Kidney epithelial cell (primary cell): Measurements from ENCODE around the gene FMNL2. TPM values are rescaled to one million over a fixed set of nuclear protein-coding genes. Genes with fewer than 3 reads are reported as not detected.

Experiments
- DNase-seq: peaks from one replicate; pipeline ENCODE4 v3.0.0-alpha.2; 2010; ENCODE audit warnings: low read depth
- H3K27me3 ChIP-seq: 2 replicates; pipeline ENCODE4 v1.6.0; 2011; ENCODE audit warnings: low read length; ENCODE audit not compliant: control insufficient read depth, insufficient read depth
- H3K36me3 ChIP-seq: 2 replicates; pipeline ENCODE4 v1.5.1; 2011; ENCODE audit warnings: low read length; ENCODE audit not compliant: control insufficient read depth, insufficient read depth
- H3K4me3 ChIP-seq: 2 replicates; pipeline ENCODE4 v1.5.1; 2011; ENCODE audit warnings: low read depth, mild to moderate bottlenecking, control low read depth, low read length
- CTCF ChIP-seq: IDR thresholded peaks from 2 replicates; pipeline ENCODE4 v1.5.1; 2011; ENCODE audit warnings: mild to moderate bottlenecking, moderate library complexity, low read length, control low read depth, inconsistent platforms; ENCODE audit not compliant: insufficient read depth, poor library complexity, severe bottlenecking
- total RNA-seq: library from RNA; depleted of rRNA; stranded (reverse); fragments of >200 nt; gene quantifications from 2 replicates; pipeline ENCODE4 v1.2.3, GENCODE V29; 2015

Gene FMNL2
- total RNA-seq, 1 donor from 2014 or later: 68.0 TPM

- H3K36me3 ChIP-seq: peaks cover 6% of the 10 kb centered on the region
- no peak overlapping the region for H3K4me3 ChIP-seq
- no peaks in the 10 kb centered on the region for H3K27me3 ChIP-seq
- DNase-seq: no peak
- TF ChIP-seq CTCF: peak; percentile 80
Observed at GRCh38 chr2:152635635-152636298, 300.8 kb downstream of the FMNL2 start.

- no peak overlapping the region for H3K4me3 ChIP-seq
- no peak for TF ChIP-seq CTCF
- H3K36me3 ChIP-seq: peaks cover 6% of the 10 kb centered on the region
- H3K27me3 ChIP-seq: no peaks in the 10 kb centered on the region
- no peak for DNase-seq
Observed at GRCh38 chr2:152637251-152637650, 302.3 kb downstream of the FMNL2 start.

DNA sequence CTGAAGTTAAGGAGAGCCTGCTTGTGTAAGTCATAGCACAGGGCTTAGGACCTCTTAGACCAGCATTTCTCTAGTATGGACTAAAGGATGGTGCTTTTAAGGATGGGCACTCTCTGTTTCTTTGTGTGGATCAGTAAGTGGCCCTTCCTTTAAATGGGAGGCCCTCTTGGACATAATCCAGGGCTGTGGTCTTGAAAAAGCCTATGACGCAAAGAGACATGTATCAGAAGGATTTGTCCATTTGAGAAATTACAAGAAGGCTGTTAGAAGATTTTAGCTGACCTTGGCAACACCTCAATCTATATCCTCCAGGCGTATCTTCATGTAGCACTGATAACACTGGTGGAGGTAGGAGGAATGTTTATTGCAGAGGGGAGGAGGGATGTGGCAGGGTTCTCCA is 303.1 kb downstream of the FMNL2 start:
- Histone ChIP-seq H3K4me3 (no peak overlapping the region), H3K36me3 (peaks cover 6% of the 10 kb centered on the region), H3K27me3 (no peaks in the 10 kb centered on the region)
- TF ChIP-seq CTCF: no peak
- DNase-seq: no peak

- TF ChIP-seq CTCF: no peak
- no peak for DNase-seq
- no peak overlapping the region for H3K4me3 ChIP-seq
- peaks cover 6% of the 10 kb centered on the region for H3K36me3 ChIP-seq
- no peaks in the 10 kb centered on the region for H3K27me3 ChIP-seq
Observed at GRCh38 chr2:152638590-152638989, 303.6 kb downstream of the FMNL2 start.

DNA sequence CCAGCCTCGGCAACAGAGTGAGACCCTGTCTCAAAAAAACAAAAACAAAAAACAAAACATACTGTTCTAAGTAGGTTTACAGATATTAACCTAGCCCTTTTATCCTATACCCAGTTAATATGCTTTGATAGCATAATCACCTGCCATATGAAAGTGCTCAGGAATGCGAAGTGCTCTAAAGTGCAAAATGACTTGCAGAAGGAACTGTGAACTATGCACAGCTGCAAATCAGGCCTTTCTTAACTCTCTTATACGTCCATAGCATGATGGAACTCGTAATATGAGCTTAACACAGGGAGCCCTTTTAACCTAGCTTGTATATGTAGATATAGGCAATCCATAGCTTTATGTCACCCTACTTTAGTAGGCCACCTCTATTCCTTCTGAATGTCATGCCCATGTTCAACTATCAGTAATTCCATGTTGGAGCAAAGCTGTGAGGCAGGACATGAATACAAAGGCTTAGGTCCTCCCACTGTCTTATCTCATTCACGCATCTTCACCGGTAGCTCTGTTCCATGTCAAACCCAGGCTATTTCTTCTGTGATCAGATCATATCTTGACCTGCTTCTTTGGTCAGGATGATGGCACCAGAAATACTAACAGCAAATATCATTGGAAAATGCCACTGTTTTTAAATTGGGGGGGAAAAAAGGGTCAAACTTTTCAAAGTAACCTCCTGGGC is 309.4 kb downstream of the FMNL2 start:
- DNase-seq: no peak
- Histone ChIP-seq H3K36me3 (peaks cover 4% of the 10 kb centered on the region), H3K27me3 (no peaks in the 10 kb centered on the region), H3K4me3 (no peak overlapping the region)
- no peak for TF ChIP-seq CTCF
